Upper lobe of left lung (tissue), 4 donors: ENCODE results near the gene ZSWIM8.

Experiments
- CTCF ChIP-seq, 6 experiments: fragments of 450-650 bp in 4 of 6; fragments of 200-600 bp in 2 of 6; sonication (generic) in 2 of 6; IDR thresholded peaks; one replicate each; pipeline ENCODE4 v1.5.1; 2016 to 2019; ENCODE audit warnings: antibody characterized with exemption in 6 of 6
- POLR2A ChIP-seq, 4 donors: fragments of 450-650 bp; IDR thresholded peaks; one replicate each; pipeline ENCODE4 v1.5.1; 2016 to 2017; ENCODE audit warnings: antibody characterized with exemption in 4 of 4, mild to moderate bottlenecking in 2 of 4
- POLR2AphosphoS5 ChIP-seq, 2 donors: sonication (generic); formaldehyde crosslinking; IDR thresholded peaks; one replicate each; pipeline ENCODE4 v1.5.1; 2017; ENCODE audit warnings: antibody characterized with exemption in 2 of 2

- peak in 1 of 6 experiments; percentile 31 for TF ChIP-seq CTCF (IDR thresholded peaks at IDR 0.05)
- TF ChIP-seq POLR2AphosphoS5 (IDR thresholded peaks at IDR 0.05) = no peak
- no peak for TF ChIP-seq POLR2A (IDR thresholded peaks at IDR 0.05)
Observed at GRCh38 chr10:73814896-73815718, 29.7 kb downstream of the ZSWIM8 start.
